ENCODE data around the gene DCDC1.

Gene DCDC1

GRCh38 chr11:31231601-31232000, 137.9 kb downstream of the DCDC1 start:
- DNase-seq = no peak

- no peak for DNase-seq
These were observed 150.7 kb downstream of the DCDC1 start for GRCh38 chr11:31218847-31219246.

DNA sequence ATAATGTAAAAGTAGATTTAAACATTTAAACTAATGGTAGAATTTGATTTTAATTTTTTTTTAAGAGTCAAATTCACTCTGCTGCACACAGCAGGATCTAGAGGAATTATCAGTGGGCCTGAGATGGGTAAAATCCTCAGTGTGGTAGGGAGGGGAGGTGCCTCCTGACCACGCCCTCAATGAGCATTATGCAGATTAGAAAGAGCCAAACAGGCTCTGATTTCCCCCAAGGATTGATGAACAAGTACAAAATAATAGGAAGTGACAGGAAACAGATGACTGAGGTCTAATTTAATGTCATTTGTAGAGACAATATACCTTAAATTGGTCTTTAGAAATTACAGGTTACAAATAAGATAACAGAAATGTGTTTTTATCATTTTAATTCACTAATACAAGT, 155.2 kb downstream of the DCDC1 start:
- no peak for DNase-seq

- no peak for DNase-seq
These were observed 170.2 kb downstream of the DCDC1 start for GRCh38 chr11:31199378-31199777.

- no peak for DNase-seq
These were observed 195.4 kb downstream of the DCDC1 start for GRCh38 chr11:31173926-31174680.

- DNase-seq = no peak
These were observed 208.8 kb downstream of the DCDC1 start for GRCh38 chr11:31160504-31161422.

- DNase-seq = no peak
These were observed 218.7 kb downstream of the DCDC1 start for GRCh38 chr11:31150841-31151240.

DNA sequence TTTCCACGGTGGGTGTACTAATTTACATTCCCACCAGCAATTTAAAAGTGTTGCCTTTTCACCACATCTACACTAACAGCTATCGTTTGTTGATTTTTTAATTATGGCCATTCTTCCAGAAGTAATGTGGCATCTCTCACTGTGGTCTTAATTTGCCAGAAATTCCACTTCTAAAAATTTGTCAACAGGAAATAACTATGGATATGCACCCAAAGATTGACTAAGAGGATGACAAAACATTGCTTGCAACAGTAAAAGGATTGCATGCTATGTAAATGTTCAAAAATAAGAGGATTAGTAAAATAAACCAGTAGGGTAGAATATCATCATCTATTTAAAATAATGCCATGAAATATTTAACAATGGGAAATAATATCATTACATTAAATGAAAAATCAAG, 219.5 kb downstream of the DCDC1 start:
- no peak for DNase-seq

DNA sequence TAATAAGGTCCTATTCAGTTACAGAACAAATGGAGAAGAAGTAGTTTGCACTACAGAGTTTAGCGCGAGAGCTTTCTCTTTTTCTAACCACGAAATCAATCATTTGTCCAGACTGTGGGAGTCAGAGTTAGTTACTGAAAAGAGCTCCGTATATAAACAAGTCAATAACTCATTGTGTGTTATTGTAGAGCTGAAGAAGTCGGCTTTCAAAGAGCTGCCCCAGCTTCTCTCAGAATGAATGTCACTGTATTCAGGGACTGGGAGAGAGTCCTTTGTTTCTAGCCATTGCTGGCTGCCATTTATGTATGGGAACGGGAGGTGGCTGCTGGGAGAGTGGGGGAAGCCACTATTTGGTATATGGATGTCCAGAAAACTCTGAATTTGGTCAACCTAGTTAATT, 227.8 kb downstream of the DCDC1 start:
- DNase-seq = no peak

- DNase-seq = no peak
These were observed 230.1 kb downstream of the DCDC1 start for GRCh38 chr11:31139479-31139878.

DNA sequence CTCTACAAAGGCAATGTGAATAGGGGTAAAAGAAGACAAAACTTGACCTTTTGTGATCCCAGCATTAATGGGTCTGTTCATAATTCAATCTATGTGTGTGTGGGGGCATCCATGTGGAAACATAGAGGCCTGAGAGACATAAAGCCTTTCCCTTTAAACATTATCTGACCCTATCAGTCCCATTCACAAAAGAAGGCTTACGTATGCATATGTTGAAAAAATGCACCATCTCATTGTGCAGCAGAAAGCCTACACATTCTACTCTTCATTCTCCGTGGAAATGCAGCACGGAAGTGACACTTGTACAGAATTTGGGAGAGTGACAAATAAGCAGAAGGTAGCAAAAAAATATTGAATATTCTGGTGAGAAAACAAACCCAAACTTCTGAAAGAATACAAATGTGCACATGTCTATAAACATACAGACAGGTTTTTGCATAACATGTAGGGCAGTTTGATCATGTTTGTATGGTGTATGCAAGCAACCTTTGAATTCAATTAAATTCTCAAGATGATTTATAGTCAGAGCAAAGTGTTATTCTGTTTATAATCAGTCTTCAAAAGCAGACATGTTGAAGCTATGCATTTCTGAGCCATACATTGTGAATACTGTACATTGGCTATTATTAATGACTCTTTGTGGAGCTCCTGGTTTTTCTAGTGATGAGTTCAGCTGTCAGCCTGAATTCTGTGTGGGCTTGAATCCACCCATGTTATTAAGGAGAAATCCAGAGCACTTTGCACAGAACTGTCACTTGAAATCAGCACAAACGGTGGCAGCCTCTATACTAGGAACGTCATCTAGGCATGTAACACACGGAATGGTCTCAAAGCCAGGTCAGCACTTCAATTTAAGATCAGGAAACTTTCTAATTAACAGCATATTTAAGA, 236.8 kb downstream of the DCDC1 start:
- no peak for DNase-seq

DNA sequence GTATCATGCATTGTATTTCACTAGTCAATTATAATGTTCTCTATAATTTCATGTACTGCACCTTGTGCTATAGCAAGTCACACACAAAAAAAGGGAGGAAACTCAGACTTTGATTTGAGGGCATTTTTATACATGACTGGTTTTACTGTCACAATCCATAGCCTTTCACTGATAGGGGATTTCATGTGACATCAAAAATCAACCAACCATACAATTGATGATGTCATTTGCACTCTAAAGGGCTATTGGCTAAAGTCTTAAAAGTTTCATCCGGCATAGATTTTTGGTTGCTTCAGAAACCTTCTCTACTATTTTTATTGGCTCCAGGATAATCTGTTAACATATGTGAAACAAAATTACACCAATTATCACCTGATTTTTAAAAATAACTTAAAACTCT, 237.8 kb downstream of the DCDC1 start:
- DNase-seq = no peak

- DNase-seq = no peak
These were observed 242.2 kb downstream of the DCDC1 start for GRCh38 chr11:31127290-31127689.

GRCh38 chr11:31120428-31120827, 249.1 kb downstream of the DCDC1 start:
- DNase-seq = no peak

DNA sequence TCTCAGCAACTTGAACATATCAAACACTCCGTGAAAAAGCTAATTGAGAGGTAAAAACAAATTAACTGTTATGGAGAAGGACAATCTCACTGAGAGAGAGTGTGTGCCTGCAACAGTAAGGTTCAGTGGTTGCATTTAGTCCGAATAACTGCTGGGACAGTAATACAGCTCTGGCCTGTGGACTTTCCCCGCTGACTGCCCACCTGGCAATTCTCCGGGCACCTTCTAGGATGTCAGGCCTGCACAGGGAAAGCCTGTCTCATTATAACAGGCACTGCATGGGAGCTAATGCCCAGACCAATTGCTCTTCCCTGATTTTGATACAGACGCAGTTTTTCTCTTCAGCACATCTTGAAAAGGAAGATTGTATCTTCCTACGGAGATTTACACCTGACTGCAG, 251.0 kb downstream of the DCDC1 start:
- no peak for DNase-seq

GRCh38 chr11:31117038-31117437, 252.5 kb downstream of the DCDC1 start:
- DNase-seq = no peak

DNA sequence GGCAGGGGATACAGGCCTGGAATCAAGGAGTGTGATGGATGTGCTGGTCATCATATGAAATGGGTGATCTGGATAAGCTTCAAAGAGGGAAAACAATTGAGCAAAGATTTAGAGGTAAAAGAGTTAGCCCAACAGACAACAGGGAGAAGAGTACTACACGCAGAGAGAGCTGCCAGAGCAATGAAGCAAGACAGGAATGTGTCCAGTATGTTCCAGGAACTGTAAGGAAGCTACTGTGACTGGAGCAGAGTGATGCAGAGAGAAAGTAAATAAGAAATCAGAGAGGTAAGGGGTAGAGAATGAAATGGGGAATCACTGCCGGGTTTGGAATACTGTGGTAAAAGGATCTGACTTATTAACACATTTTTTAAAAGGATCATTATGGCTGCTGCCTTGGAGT, 255.1 kb downstream of the DCDC1 start:
- DNase-seq = no peak

DNA sequence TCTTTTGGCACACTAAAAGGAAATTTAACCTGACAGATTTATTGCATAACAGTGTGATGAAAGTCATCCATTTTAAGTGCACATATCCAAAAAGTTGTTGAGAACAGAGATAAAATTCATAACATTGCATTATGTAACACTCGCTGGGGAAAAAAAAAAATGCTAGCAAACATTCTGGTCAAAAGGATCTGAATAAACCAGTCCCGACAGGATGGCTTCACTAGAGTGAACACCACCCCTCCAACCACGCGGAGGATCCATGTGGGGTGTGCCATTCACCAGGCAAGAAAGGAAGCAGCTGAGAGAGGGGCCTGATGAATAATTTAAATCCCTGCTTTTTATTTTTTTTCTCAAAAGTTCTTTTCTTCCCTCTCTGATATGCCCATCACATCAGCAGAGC, 258.7 kb downstream of the DCDC1 start:
- no peak for DNase-seq

DNA sequence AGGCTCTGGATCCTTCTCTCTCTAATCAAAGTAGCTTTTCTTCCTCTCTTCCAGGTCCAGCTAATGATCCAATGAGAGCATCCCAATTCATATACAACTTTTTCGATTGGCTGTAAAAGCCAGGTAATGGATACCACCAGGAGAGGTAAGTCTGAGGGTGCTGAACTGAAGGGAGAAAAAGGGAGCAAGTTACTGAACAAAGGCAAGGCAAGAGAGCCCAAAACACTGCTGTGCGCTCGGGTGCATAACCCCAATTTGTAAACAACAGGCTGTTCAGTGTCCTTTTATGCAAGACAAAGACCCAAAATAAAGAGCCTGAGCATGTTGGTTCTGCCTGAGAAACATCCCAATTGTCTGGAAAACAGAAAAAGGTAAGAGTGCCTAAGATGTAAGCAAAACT, 260.1 kb downstream of the DCDC1 start:
- no peak for DNase-seq

- DNase-seq = no peak
These were observed 261.9 kb downstream of the DCDC1 start for GRCh38 chr11:31107649-31108048.

GRCh38 chr11:31106968-31107576, 262.5 kb downstream of the DCDC1 start:
- peak; percentile 4 for DNase-seq

GRCh38 chr11:31106326-31106725, 263.2 kb downstream of the DCDC1 start:
- DNase-seq = no peak

- no peak for DNase-seq
These were observed 266.7 kb downstream of the DCDC1 start for GRCh38 chr11:31102875-31103274.
